Thymus (tissue), 11 donors: ENCODE data around the gene MUS81. TPM values are rescaled to one million over a fixed set of nuclear protein-coding genes. Genes with fewer than 3 reads are reported as not detected.

Source experiments
- DNase-seq, 9 donors: peaks; one replicate each; pipeline ENCODE4 v3.0.0-alpha.2; 2013; ENCODE audit warnings: low spot score in 9 of 9, low read depth in 6 of 9, missing footprints in 1 of 9
- H3K27ac ChIP-seq, 2 donors: one replicate each; pipeline ENCODE4 v1.5.1; 2013; ENCODE audit warnings: control low read depth in 1 of 2, low read depth in 1 of 2, low read length in 1 of 2, mild to moderate bottlenecking in 1 of 2, moderate library complexity in 1 of 2
- H3K27me3 ChIP-seq, 2 donors: one replicate each; pipeline ENCODE4 v1.5.1; 2013; ENCODE audit warnings: low read length in 1 of 2; ENCODE audit not compliant: control insufficient read depth in 2 of 2, insufficient read depth in 1 of 2
- H3K36me3 ChIP-seq, 2 donors: one replicate each; pipeline ENCODE4 v1.5.1; 2013; ENCODE audit warnings: low read length in 1 of 2, mild to moderate bottlenecking in 1 of 2, moderate library complexity in 1 of 2; ENCODE audit not compliant: control insufficient read depth in 2 of 2, insufficient read depth in 2 of 2
- H3K4me1 ChIP-seq, 2 donors: one replicate each; pipeline ENCODE4 v1.5.1; 2013; ENCODE audit warnings: low read length in 2 of 2; ENCODE audit not compliant: control insufficient read depth in 2 of 2, insufficient read depth in 2 of 2
- H3K4me3 ChIP-seq, 2 donors: one replicate each; pipeline ENCODE4 v1.5.1; 2013; ENCODE audit warnings: low read length in 2 of 2, control low read depth in 1 of 2, mild to moderate bottlenecking in 1 of 2
- H3K9me3 ChIP-seq, 2 donors: one replicate each; pipeline ENCODE4 v1.5.1; 2013; ENCODE audit warnings: low read length in 1 of 2, mild to moderate bottlenecking in 1 of 2; ENCODE audit not compliant: control insufficient read depth in 2 of 2, insufficient read depth in 1 of 2
- WGBS: extraction: QIAGEN DNeasy Blood & Tissue Kit; methylation state at CpG from one replicate; pipeline ENCODE4 v1.1.7; 2013; 5-methylcytosine and 5-hydroxymethylcytosine counted together
- polyA plus RNA-seq: library from polyadenylated mRNA; stranded (reverse); fragments of 200-250 nt; gene quantifications from one replicate; pipeline ENCODE4 v1.2.3, GENCODE V29; 2013
- total RNA-seq: library from RNA; stranded (reverse); fragments of 120-200 nt; gene quantifications from one replicate; pipeline ENCODE4 v1.2.4, GENCODE V29; 2013
- donor health status: healthy.

Gene MUS81
- total and polyA plus RNA-seq, 2 donors = 46.8 to 127 TPM

DNA sequence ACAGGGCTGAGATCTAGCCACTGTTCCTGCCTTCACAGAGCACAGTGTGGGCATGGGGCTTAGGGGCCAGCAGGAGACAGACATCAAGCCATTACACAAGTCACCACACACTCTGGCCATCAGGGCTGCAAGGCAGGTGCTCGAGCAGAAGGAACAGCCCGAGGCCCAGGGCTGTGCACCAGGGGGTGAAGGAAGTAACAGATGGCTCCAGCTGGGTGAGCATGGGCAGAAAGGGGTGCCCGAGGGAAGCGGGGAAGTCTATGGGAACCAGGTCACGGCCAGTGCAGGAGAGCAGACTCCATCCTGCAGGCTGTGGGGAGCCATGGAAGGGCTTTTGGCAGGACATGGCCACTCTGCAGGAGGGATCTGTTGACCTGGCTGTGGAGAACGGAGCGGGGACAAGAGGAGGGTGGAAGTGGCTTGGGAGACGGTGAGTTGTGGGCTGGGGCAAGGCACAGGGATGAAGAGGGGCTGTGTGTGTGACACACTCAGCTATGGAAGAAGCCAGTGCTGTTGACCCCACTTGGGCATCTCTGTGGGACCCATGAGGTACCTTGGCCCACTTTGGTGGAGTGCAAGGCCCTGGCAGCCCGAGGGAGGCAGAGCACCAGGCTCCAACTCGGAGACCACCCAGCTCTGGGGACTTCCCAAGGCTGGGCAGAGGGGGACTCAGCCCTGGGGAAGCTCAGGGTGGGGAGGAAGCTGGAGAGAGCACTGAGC, 55.0 kb downstream of the MUS81 start:
- Histone ChIP-seq H3K27ac (no peak overlapping the region), H3K27me3 (no peaks in the 10 kb centered on the region), H3K36me3 (peaks cover 3 to 8% of the 10 kb centered on the region in 2 donors), H3K4me3 (no peak overlapping the region), H3K4me1 (peaks cover 20 to 36% of the 10 kb centered on the region in 2 donors), H3K9me3 (no peaks in the 10 kb centered on the region)
- WGBS = 85% methylated on average over 10 of the region's 10 CpGs
- DNase-seq = no peak

DNA sequence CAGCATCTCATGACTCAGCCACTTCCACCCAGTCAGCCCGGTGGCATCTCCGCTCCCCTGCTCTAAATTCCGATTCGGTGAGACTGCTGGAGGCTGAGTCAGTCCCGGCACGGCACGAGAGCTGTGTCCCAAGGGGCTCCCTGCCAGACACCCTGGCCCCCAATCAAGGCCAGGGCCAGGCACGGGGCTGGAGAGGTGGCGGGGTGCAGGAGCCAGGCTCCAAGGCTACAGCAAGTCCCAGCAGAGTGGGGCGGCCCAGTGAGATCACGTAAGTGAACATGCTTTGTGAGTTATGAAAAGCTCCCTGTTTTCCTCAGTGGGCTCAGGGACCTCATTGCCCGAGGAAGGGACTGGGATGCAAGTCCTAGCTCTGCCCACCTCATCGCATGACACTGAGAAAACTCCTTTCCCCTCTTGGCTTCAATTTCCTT, 55.6 kb downstream of the MUS81 start:
- H3K36me3 ChIP-seq = peaks cover 6 to 13% of the 10 kb centered on the region in 2 donors
- H3K27me3 ChIP-seq = no peaks in the 10 kb centered on the region
- WGBS = 75% methylated on average over 13 of the region's 13 CpGs
- no peak overlapping the region for H3K4me3 ChIP-seq
- peaks cover 26 to 41% of the 10 kb centered on the region in 2 donors for H3K4me1 ChIP-seq
- DNase-seq = no peak
- H3K9me3 ChIP-seq = no peaks in the 10 kb centered on the region
- H3K27ac ChIP-seq = peak overlapping the region in 1 of 2 donors; percentile 36

Other genes starting within 250 kb of the MUS81 start
- 21.9 TPM for gene MAP3K11, start 246.2 kb upstream of the MUS81 start, total RNA-seq
- 61.0 TPM for gene MAP3K11, start 246.2 kb upstream of the MUS81 start, polyA plus RNA-seq
- 7.4 TPM for gene PCNX3, start 244.7 kb upstream of the MUS81 start, total RNA-seq
- 23.4 TPM for gene PCNX3, start 244.7 kb upstream of the MUS81 start, polyA plus RNA-seq
- gene SIPA1, start 222.3 kb upstream of the MUS81 start, total RNA-seq = 51.9 TPM
- 153 TPM for gene SIPA1, start 222.3 kb upstream of the MUS81 start, polyA plus RNA-seq
- gene RELA, start 197.5 kb upstream of the MUS81 start, total RNA-seq = 17.1 TPM
- 41.9 TPM for gene RELA, start 197.5 kb upstream of the MUS81 start, polyA plus RNA-seq
- 53.5 TPM for gene KAT5, start 148.2 kb upstream of the MUS81 start, total RNA-seq
- 104 TPM for gene KAT5, start 148.2 kb upstream of the MUS81 start, polyA plus RNA-seq
- gene RNASEH2C, start 139.6 kb upstream of the MUS81 start, total RNA-seq = 85.9 TPM
- 49.4 TPM for gene RNASEH2C, start 139.6 kb upstream of the MUS81 start, polyA plus RNA-seq
- gene AP5B1, start 79.5 kb upstream of the MUS81 start, total RNA-seq = 5.3 TPM
- 7.6 TPM for gene AP5B1, start 79.5 kb upstream of the MUS81 start, polyA plus RNA-seq
- 0.47 TPM for gene OVOL1, start 73.4 kb upstream of the MUS81 start, total RNA-seq
- 1.3 TPM for gene OVOL1, start 73.4 kb upstream of the MUS81 start, polyA plus RNA-seq
- gene SNX32, start 26.5 kb upstream of the MUS81 start, total RNA-seq = 0.38 TPM
- 1.1 TPM for gene SNX32, start 26.5 kb upstream of the MUS81 start, polyA plus RNA-seq
- 1,006 TPM for gene CFL1, start 2.3 kb upstream of the MUS81 start, total RNA-seq
- 673 TPM for gene CFL1, start 2.3 kb upstream of the MUS81 start, polyA plus RNA-seq
- gene EFEMP2, start 12.4 kb downstream of the MUS81 start, total RNA-seq = 11.9 TPM
- 41.8 TPM for gene EFEMP2, start 12.4 kb downstream of the MUS81 start, polyA plus RNA-seq
- 18.5 TPM for gene CTSW, start 19.4 kb downstream of the MUS81 start, total RNA-seq
- 4.2 TPM for gene CTSW, start 19.4 kb downstream of the MUS81 start, polyA plus RNA-seq
- 71.0 TPM for gene FIBP, start 28.0 kb downstream of the MUS81 start, total RNA-seq
- gene FIBP, start 28.0 kb downstream of the MUS81 start, polyA plus RNA-seq = 70.9 TPM
- 30.5 TPM for gene CCDC85B, start 30.2 kb downstream of the MUS81 start, total RNA-seq
- gene CCDC85B, start 30.2 kb downstream of the MUS81 start, polyA plus RNA-seq = 20.2 TPM
- gene FOSL1, start 40.0 kb downstream of the MUS81 start, total RNA-seq = 0.14 TPM
- gene FOSL1, start 40.0 kb downstream of the MUS81 start, polyA plus RNA-seq = 3.8 TPM
- 11.0 TPM for gene C11orf68, start 58.6 kb downstream of the MUS81 start, total RNA-seq
- gene C11orf68, start 58.6 kb downstream of the MUS81 start, polyA plus RNA-seq = 38.8 TPM
- gene DRAP1, start 59.0 kb downstream of the MUS81 start, total RNA-seq = 200 TPM
- gene DRAP1, start 59.0 kb downstream of the MUS81 start, polyA plus RNA-seq = 131 TPM
- 0.09 TPM for gene TSGA10IP, start 85.0 kb downstream of the MUS81 start, total RNA-seq
- 0.05 TPM for gene TSGA10IP, start 85.0 kb downstream of the MUS81 start, polyA plus RNA-seq
- gene SART1, start 101.3 kb downstream of the MUS81 start, total RNA-seq = 35.4 TPM
- 97.5 TPM for gene SART1, start 101.3 kb downstream of the MUS81 start, polyA plus RNA-seq
- gene EIF1AD, start 141.7 kb downstream of the MUS81 start, total RNA-seq = 24.7 TPM
- gene EIF1AD, start 141.7 kb downstream of the MUS81 start, polyA plus RNA-seq = 17.8 TPM
- gene BANF1, start 142.1 kb downstream of the MUS81 start, total RNA-seq = 64.7 TPM
- gene BANF1, start 142.1 kb downstream of the MUS81 start, polyA plus RNA-seq = 172 TPM
- 0.66 TPM for gene CST6, start 151.6 kb downstream of the MUS81 start, total RNA-seq
- 23.0 TPM for gene CST6, start 151.6 kb downstream of the MUS81 start, polyA plus RNA-seq
- gene CATSPER1, start 166.0 kb downstream of the MUS81 start, total RNA-seq = 0.14 TPM
- 0.34 TPM for gene CATSPER1, start 166.0 kb downstream of the MUS81 start, polyA plus RNA-seq
- 0.42 TPM for gene GAL3ST3, start 188.7 kb downstream of the MUS81 start, total RNA-seq
- 0.25 TPM for gene GAL3ST3, start 188.7 kb downstream of the MUS81 start, polyA plus RNA-seq
- 127 TPM for gene SF3B2, start 191.9 kb downstream of the MUS81 start, total RNA-seq
- 147 TPM for gene SF3B2, start 191.9 kb downstream of the MUS81 start, polyA plus RNA-seq
- gene PACS1, start 209.8 kb downstream of the MUS81 start, total RNA-seq = 9.2 TPM
- 29.5 TPM for gene PACS1, start 209.8 kb downstream of the MUS81 start, polyA plus RNA-seq